Adipocyte (in vitro differentiated cells): ENCODE results near the gene TMED10.

Source experiments
- DNase-seq: peaks from one replicate; pipeline ENCODE4 v3.0.0-alpha.2; 2015; ENCODE audit warnings: low read depth
- H3K27me3 ChIP-seq: replicated peaks from 2 replicates; pipeline ENCODE4 v1.7.0; 2013; ENCODE audit warnings: mild to moderate bottlenecking, low read length, moderate library complexity; ENCODE audit not compliant: control insufficient read depth, insufficient read depth
- H3K36me3 ChIP-seq: 2 replicates; pipeline ENCODE4 v1.7.0; 2013; ENCODE audit warnings: low read length, mild to moderate bottlenecking, moderate library complexity; ENCODE audit not compliant: control insufficient read depth, insufficient read depth, severe bottlenecking
- H3K4me1 ChIP-seq: 2 replicates; pipeline ENCODE4 v1.7.0; 2013; ENCODE audit warnings: mild to moderate bottlenecking, low read length, moderate library complexity; ENCODE audit not compliant: control insufficient read depth, insufficient read depth
- H3K4me3 ChIP-seq: 2 replicates; pipeline ENCODE4 v1.7.0; 2013; ENCODE audit warnings: mild to moderate bottlenecking, low read length, moderate library complexity
- H3K9ac ChIP-seq: 2 replicates; pipeline ENCODE4 v1.7.0; 2013; ENCODE audit warnings: mild to moderate bottlenecking, low read length, moderate library complexity
- H3K9me3 ChIP-seq: 2 replicates; pipeline ENCODE4 v1.7.0; 2013; ENCODE audit warnings: mild to moderate bottlenecking, low read length, moderate library complexity; ENCODE audit not compliant: control insufficient read depth

Gene TMED10

DNA sequence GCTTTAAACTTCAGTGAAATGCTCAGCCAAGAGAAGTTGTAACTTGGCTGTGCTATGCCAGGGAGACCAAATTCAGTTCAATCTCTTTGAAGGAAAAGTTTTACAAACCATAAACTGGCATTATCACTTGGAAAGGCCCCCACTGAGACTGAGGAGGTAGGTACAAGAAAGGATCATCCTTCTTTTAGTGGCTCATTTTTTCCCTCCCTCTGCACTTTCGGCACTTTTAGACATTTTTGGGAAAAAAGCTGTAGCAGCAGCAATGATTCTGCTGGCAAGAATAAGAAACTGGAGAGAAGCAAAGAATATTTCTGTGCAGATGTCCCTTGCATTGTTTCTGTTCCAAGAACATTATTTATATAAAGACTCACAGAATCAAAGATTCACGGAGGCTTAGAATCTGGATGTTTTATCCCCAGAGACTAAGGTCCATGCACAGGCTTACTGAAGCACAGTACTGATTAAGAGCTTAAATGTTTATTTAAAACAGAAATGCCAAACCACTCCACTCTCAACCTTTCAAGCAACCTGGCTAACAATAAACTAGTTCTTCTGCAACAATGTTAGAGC is 94.7 kb downstream of the TMED10 start:
- no peaks in the 10 kb centered on the region for H3K27me3 ChIP-seq
- H3K9ac ChIP-seq, result peak overlapping the region; percentile 45
- peaks cover 38% of the 10 kb centered on the region for H3K36me3 ChIP-seq
- H3K4me3 ChIP-seq, result no peak overlapping the region
- H3K9me3 ChIP-seq, result no peaks in the 10 kb centered on the region
- H3K4me1 ChIP-seq, result peaks cover 14% of the 10 kb centered on the region
- peak; percentile 51 for DNase-seq
